Type B pancreatic cell (in vitro differentiated cells): ENCODE data around the gene MCEE. TPM values are rescaled to one million over a fixed set of nuclear protein-coding genes. Genes with fewer than 3 reads are reported as not detected.

Experiments
- DNase-seq: peaks from one replicate; pipeline ENCODE4 v3.0.0; 2021; ENCODE audit warnings: mixed read lengths; ENCODE audit not compliant: unreplicated experiment; ENCODE audit errors: extremely low spot score
- H3K27ac Mint-ChIP-seq: 2 replicates; pipeline ENCODE4 v1.8.0; 2021; ENCODE audit warnings: mild to moderate bottlenecking, mixed read lengths
- H3K27me3 Mint-ChIP-seq: 2 replicates; pipeline ENCODE4 v1.8.0; 2021; ENCODE audit warnings: mixed read lengths
- H3K36me3 Mint-ChIP-seq: 2 replicates; pipeline ENCODE4 v1.8.0; 2021; ENCODE audit warnings: mixed read lengths
- H3K4me1 Mint-ChIP-seq: one replicate; pipeline ENCODE4 v1.8.0; 2021; ENCODE audit warnings: mixed read lengths; ENCODE audit not compliant: unreplicated experiment
- H3K4me3 Mint-ChIP-seq: 2 replicates; pipeline ENCODE4 v1.8.0; 2021; ENCODE audit warnings: mild to moderate bottlenecking, mixed read lengths
- H3K9me3 Mint-ChIP-seq: 2 replicates; pipeline ENCODE4 v1.8.0; 2021; ENCODE audit warnings: mixed read lengths
- total RNA-seq: library from RNA; stranded (reverse); gene quantifications from 2 replicates; pipeline ENCODE4 v1.2.1, GENCODE V29; 2021; ENCODE audit warnings: low replicate concordance
- TF ChIP-seq, protein P1 (sequence below): fragments of 200-600 bp; sonication (generic); conservative IDR thresholded peaks from 2 replicates; pipeline ENCODE4 v1.5.0; 2021; ENCODE audit warnings: antibody characterized with exemption, mild to moderate bottlenecking

MCEE gene
- total RNA-seq, 1 donor from 2014 or later, result 16.5 TPM

DNA sequence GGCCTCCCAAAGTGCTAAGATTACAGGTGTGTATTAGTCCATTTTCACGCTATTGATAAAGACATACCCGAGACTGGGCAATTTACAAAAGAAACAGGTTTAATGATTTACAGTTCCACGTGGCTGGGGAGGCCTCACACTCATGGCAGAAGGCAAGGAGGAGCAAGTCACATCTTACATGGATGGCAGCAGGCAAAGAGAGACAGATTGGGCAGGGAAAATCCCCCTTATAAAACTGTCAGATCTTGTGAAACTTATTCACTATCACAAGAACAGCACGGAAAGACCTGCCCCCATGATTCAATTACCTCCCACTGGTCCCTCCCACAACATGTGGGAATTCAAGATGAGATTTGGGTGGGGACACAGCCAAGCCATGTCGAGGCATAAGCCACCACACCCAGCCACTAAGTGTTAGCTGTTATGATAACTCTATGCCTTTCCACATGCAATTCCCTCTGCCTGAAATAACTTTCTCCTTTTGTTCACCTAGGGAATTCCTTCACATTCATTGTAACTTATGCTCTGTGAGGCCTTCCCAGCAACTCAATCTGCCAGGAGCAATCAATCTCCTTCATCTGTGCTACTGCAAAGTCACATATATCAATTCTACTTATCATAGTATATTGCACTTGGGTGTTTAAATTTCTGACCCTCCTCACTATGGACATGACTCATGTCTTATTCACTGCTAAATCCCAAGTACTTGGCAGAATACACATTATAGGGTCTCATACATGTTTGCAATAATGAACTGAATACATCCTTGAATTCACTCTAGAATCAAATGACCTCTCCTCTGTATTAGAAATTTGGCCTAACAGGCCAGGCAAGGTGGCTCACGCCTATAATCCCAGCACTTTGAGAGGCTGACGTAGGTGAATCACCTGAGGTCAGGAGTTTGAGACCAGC, 7.4 kb downstream of the MCEE start:
- peaks cover 28% of the 10 kb centered on the region for H3K36me3 Mint-ChIP-seq
- H3K27me3 Mint-ChIP-seq, result no peaks in the 10 kb centered on the region
- no peak overlapping the region for H3K27ac Mint-ChIP-seq
- H3K4me1 Mint-ChIP-seq, result peaks cover 6% of the 10 kb centered on the region
- no peak overlapping the region for H3K4me3 Mint-ChIP-seq
- no peak for DNase-seq
- H3K9me3 Mint-ChIP-seq, result no peaks in the 10 kb centered on the region
- TF ChIP-seq, protein P1, sequence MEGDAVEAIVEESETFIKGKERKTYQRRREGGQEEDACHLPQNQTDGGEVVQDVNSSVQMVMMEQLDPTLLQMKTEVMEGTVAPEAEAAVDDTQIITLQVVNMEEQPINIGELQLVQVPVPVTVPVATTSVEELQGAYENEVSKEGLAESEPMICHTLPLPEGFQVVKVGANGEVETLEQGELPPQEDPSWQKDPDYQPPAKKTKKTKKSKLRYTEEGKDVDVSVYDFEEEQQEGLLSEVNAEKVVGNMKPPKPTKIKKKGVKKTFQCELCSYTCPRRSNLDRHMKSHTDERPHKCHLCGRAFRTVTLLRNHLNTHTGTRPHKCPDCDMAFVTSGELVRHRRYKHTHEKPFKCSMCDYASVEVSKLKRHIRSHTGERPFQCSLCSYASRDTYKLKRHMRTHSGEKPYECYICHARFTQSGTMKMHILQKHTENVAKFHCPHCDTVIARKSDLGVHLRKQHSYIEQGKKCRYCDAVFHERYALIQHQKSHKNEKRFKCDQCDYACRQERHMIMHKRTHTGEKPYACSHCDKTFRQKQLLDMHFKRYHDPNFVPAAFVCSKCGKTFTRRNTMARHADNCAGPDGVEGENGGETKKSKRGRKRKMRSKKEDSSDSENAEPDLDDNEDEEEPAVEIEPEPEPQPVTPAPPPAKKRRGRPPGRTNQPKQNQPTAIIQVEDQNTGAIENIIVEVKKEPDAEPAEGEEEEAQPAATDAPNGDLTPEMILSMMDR, result no peak

DNA sequence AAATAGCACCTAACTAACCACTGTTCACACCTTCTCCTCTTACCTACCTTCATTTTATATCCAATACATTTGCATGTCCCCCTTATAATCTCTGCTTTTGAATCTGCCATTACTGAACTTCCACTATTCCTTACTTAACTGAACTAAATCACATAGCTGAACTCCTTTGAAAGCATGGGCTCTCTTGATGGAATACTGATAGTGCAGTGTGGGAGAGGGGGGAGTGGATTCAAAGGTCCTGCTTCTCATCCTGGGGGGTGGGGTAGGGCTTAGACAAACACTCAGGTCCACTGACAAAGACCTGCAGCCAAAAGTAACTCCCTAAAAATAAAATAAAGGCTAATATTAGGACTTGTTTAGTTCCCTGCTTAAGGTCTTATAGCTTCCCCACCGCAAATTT, 8.6 kb downstream of the MCEE start:
- H3K4me3 Mint-ChIP-seq, result no peak overlapping the region
- H3K36me3 Mint-ChIP-seq, result peaks cover 25% of the 10 kb centered on the region
- no peaks in the 10 kb centered on the region for H3K27me3 Mint-ChIP-seq
- no peaks in the 10 kb centered on the region for H3K4me1 Mint-ChIP-seq
- H3K9me3 Mint-ChIP-seq, result no peaks in the 10 kb centered on the region
- no peak for DNase-seq
- H3K27ac Mint-ChIP-seq, result no peak overlapping the region
- TF ChIP-seq, protein P1, result no peak

DNA sequence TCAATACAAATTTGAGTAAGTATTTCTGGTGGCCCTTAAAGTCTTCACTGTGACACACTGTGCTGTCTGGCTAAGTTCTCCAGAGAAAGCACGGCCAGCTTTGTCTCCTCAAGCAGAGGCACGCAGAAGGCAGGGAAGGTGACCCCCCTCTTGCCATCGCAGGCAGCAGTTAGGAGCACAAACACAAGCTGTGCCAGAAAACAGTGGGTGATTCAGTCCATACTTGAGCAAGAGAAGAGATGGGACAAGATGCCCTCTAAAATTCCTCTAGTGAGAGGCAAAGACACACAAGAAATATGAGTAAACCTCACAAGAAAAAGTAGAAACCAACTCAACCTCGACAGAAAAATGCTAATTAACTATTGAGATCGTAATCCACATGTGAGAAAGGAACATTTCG, 9.8 kb downstream of the MCEE start:
- H3K4me3 Mint-ChIP-seq, result no peak overlapping the region
- no peaks in the 10 kb centered on the region for H3K9me3 Mint-ChIP-seq
- H3K27ac Mint-ChIP-seq, result no peak overlapping the region
- TF ChIP-seq, protein P1, result no peak
- H3K4me1 Mint-ChIP-seq, result no peaks in the 10 kb centered on the region
- peaks cover 25% of the 10 kb centered on the region for H3K36me3 Mint-ChIP-seq
- H3K27me3 Mint-ChIP-seq, result no peaks in the 10 kb centered on the region
- no peak for DNase-seq

DNA sequence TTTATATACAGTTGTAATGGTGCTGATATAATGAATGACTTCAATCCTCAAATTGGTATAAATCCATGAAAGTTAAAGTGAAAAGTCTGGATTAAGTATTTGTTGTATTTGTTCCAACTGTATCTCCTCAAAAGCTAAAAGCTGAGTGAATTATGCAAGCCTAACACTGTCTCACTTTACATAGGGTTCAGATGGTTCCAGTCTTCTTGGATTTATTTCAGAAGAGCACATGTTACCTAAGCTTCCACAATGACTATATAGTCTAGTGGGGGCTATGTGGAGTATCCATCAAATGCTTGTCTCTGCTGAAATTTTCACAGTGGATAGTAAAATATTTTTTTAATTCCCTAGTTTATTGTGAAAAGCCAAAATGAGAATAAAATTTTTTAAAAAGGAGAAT, 13.0 kb downstream of the MCEE start:
- H3K9me3 Mint-ChIP-seq, result no peaks in the 10 kb centered on the region
- no peak overlapping the region for H3K27ac Mint-ChIP-seq
- H3K4me3 Mint-ChIP-seq, result no peak overlapping the region
- DNase-seq, result no peak
- H3K4me1 Mint-ChIP-seq, result no peaks in the 10 kb centered on the region
- no peaks in the 10 kb centered on the region for H3K27me3 Mint-ChIP-seq
- peaks cover 29% of the 10 kb centered on the region for H3K36me3 Mint-ChIP-seq
- TF ChIP-seq, protein P1, result no peak

DNA sequence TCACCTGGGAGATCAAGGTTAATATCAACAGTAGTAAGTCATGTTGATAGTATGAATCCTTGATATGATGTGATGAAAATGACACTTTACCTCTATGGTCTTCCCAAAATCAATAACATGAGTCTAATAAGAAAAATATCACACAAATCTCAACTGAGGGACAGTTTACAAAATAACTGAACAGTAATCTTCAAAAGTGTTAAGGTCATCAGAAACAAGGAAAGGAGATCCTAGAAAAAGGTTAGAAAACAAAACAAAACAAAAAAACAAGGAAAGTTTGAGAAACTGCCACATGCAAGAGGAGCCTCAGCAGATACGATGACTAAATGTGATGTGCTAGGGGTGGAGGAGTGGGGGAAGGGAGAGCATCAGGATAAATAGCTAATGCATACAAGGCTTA, 16.2 kb downstream of the MCEE start:
- no peak for DNase-seq
- H3K36me3 Mint-ChIP-seq, result peaks cover 22% of the 10 kb centered on the region
- H3K9me3 Mint-ChIP-seq, result no peaks in the 10 kb centered on the region
- no peak overlapping the region for H3K27ac Mint-ChIP-seq
- H3K27me3 Mint-ChIP-seq, result no peaks in the 10 kb centered on the region
- no peaks in the 10 kb centered on the region for H3K4me1 Mint-ChIP-seq
- H3K4me3 Mint-ChIP-seq, result no peak overlapping the region
- TF ChIP-seq, protein P1, result no peak
